ENCODE data around the gene PSMD5. TPM values are rescaled to one million over a fixed set of nuclear protein-coding genes. Genes with fewer than 3 reads are reported as not detected.

Gene PSMD5
- 37.0 and 48.4 TPM in 2 replicates for total RNA-seq

DNA sequence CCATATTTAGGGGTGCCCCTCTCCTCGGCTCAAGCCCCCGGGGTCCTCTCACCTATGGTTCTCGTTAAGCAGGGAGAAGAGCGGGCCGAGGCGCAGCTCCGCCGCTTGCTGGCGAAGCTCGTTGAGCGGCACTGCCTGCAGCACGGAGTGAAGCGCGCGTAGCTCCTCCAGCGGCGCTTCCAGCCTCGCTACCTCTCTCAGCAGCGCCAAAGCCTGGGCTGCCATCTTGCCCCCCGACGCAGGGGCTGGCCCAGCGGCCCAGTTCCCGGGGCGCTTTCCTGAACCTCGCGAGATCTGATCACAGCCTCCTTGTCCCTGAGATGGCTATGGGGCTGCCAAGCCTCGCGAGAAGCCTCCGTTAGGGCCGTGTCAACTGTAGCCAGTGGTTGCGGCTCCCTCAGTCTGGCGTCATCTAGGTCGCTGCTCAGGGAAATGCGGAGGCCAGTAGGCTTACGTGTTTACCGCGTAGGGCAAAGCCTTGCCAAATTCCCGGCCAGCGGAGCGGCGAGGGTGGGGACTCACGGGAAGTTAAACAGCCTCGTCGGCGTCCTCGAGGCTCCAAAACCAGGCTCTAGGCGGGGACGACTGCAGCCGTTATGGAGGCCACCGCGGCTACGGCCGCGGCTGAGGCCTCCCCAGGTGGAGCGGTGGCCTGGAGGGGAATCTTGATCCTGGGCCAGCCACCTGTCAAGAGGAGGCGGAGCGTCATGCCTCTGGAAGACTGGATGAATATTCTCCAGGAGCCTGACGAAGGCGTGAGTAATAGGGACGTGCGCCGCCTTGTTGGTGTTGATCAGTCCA lies at the start of gene PSMD5:
TSS of gene PSMD5 (minus strand) at position 238 of the 801 bp plus-strand sequence. CDS start at position 225, 13 bp downstream.

DNA sequence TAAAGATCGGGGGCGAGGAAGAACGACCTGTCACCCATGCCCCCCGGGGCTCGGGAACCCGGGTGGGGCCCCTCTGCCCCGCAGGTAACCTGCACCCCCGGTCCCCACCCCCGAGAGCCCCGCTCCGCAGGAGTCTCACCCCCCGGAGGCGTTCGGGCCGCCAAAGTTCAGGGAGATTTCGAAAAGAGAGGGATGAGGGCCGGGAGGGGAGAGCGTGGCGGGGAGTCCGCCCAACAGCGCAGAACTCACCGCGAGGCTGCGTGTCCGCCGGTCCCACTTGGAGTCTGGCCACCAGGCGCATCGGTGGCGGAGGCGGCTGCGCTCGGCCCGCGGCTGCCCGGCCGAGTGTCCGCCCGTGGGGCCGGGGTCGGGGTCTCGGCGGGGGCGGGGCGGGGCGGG lies 34.1 kb upstream of the PSMD5 start, which contains the start of gene PHF19:
TSS of gene PHF19 (minus strand) at position 347 of the 399 bp plus-strand sequence. CDS start 2,447 bp downstream, outside the sequence.

DNA sequence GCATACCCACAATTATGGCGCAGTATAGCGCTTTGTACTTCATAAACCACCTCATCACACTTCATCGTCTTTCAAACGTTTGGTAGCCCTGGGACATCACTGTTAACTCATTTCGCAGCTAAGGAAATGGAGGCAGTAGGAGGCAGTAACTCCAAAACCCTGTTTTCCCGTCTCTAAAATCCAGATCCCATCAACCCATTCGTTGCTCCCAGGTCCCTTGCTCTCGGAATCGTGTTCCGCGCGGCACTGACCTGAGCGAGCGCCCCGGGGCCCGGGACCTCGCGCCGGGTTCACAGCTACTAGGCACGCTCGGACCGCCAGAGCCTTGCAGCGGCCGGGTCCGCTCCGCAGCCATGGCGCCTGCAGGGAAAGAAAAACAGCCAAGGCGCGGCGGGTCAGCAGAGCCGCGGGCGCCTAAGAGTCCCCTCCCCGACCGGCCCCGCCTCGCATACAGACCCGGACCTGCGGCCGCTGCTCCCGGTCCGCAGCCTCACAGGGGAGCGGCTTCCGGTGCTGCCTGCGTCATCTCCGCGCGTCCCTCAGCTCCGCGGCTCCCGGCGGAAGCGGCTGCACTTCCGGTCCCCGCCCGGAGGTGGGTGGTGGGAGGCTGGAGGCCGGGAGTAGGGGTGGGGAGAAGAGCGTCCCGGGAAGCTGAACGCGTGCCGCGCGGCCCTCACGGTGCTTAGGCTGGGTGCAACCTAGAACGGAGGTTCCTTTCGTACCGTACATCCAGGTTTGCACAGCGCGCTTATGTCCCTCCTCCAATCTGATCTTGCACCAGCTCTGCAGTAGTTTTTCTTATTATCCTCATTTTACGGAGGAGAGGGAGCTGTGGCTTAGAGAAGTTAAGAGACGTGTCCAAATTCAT lies 49.6 kb downstream of the PSMD5 start, which contains the start of gene FBXW2:
TSS of gene FBXW2 (minus strand) at position 519 of the 868 bp plus-strand sequence. CDS start 5,158 bp downstream, outside the sequence.

Other genes starting within 250 kb of the PSMD5 start
- gene MEGF9, start 128.5 kb downstream of the PSMD5 start, total RNA-seq: 3.0 and 4.9 TPM in 2 replicates
- 19.0 and 19.6 TPM in 2 replicates for gene FBXW2, start 49.5 kb downstream of the PSMD5 start, total RNA-seq
- gene PHF19, start 34.3 kb upstream of the PSMD5 start, total RNA-seq: 56.5 and 62.0 TPM in 2 replicates
- 2.9 and 3.9 TPM in 2 replicates for gene TRAF1, start 83.9 kb upstream of the PSMD5 start, total RNA-seq
- gene C5, start 207.4 kb upstream of the PSMD5 start, total RNA-seq: 2.6 and 3.0 TPM in 2 replicates
- gene CNTRL, start 232.0 kb upstream of the PSMD5 start, total RNA-seq: 7.8 and 8.9 TPM in 2 replicates